Neural cell (in vitro differentiated cells): ENCODE data around the gene MED13. TPM values are rescaled to one million over a fixed set of nuclear protein-coding genes. Genes with fewer than 3 reads are reported as not detected.

Experiments used
- H2AFZ ChIP-seq: fragments of 200-600, 300-800 bp; sonication (generic), shearing (Covaris generic); 2 replicates; pipeline ENCODE4 v1.6.0; 2014; ENCODE audit warnings: low read depth, mild to moderate bottlenecking, antibody characterized with exemption, low read length, moderate library complexity
- H3F3A ChIP-seq: fragments of 200-600 bp; shearing (Covaris generic); 2 replicates; pipeline ENCODE4 v1.6.1; 2016; ENCODE audit warnings: mild to moderate bottlenecking, moderate library complexity, mixed read lengths, antibody characterized with exemption, low read length; ENCODE audit not compliant: insufficient read depth, poor library complexity, severe bottlenecking
- H3K27ac ChIP-seq: fragments of 200-600, 300-800 bp; sonication (generic), shearing (Covaris generic); 2 replicates; pipeline ENCODE4 v1.5.1; 2014; ENCODE audit warnings: mild to moderate bottlenecking, low read length, moderate library complexity
- H3K27me3 ChIP-seq: fragments of 300-800, 200-600 bp; sonication (generic), shearing (Covaris generic); 2 replicates; pipeline ENCODE4 v1.6.0; 2014; ENCODE audit warnings: mild to moderate bottlenecking, low read depth, low read length, moderate library complexity; ENCODE audit not compliant: insufficient read depth
- H3K36me3 ChIP-seq: fragments of 300-800, 200-600 bp; sonication (generic), shearing (Covaris generic); 2 replicates; pipeline ENCODE4 v1.5.1; 2014; ENCODE audit warnings: mild to moderate bottlenecking, antibody characterized with exemption, low read length, moderate library complexity; ENCODE audit not compliant: insufficient read depth
- H3K4me2 ChIP-seq: fragments of 300-800, 200-600 bp; sonication (generic), shearing (Covaris generic); 2 replicates; pipeline ENCODE4 v1.6.0; 2014; ENCODE audit warnings: mild to moderate bottlenecking, low read length
- H3K4me3 ChIP-seq: fragments of 300-800, 200-600 bp; sonication (generic), shearing (Covaris generic); 2 replicates; pipeline ENCODE4 v1.5.1; 2014; ENCODE audit warnings: mild to moderate bottlenecking, low read length, moderate library complexity
- H3K79me2 ChIP-seq: fragments of 200-600 bp; shearing (Covaris generic); replicated peaks from 2 replicates; pipeline ENCODE4 v1.6.0; 2014; ENCODE audit warnings: mild to moderate bottlenecking, low read length, moderate library complexity; ENCODE audit not compliant: insufficient read depth
- H3K9ac ChIP-seq: fragments of 300-800, 200-600 bp; sonication (generic), shearing (Covaris generic); 2 replicates; pipeline ENCODE4 v1.6.1; 2016; ENCODE audit warnings: mild to moderate bottlenecking, low read length, mixed read lengths
- H3K9me2 ChIP-seq: fragments of 200-600 bp; shearing (Covaris generic); 2 replicates; pipeline ENCODE4 v1.6.1; 2016; ENCODE audit warnings: mild to moderate bottlenecking, low read length, mixed read lengths; ENCODE audit not compliant: insufficient read depth
- H3K9me3 ChIP-seq: fragments of 200-600, 300-800 bp; sonication (generic), shearing (Covaris generic); 2 replicates; pipeline ENCODE4 v1.6.1; 2016; ENCODE audit warnings: mild to moderate bottlenecking, mixed run types, low read length, moderate library complexity, mixed read lengths
- H4K20me1 ChIP-seq: fragments of 200-600 bp; shearing (Covaris generic); 2 replicates; pipeline ENCODE4 v1.6.1; 2016; ENCODE audit warnings: mild to moderate bottlenecking, mixed run types; ENCODE audit not compliant: insufficient read depth
- EP300 ChIP-seq: fragments of 450-650 bp; conservative IDR thresholded peaks from 2 replicates; pipeline ENCODE4 v1.6.1; 2014; ENCODE audit warnings: antibody characterized with exemption, mild to moderate bottlenecking, moderate library complexity; ENCODE audit not compliant: poor library complexity, severe bottlenecking
- EZH2 ChIP-seq: fragments of 200-600, 300-800 bp; shearing (Covaris generic), sonication (generic); IDR thresholded peaks from 2 replicates; pipeline ENCODE4 v1.6.1; 2014; ENCODE audit warnings: antibody characterized with exemption, low read length, borderline replicate concordance, mild to moderate bottlenecking; ENCODE audit not compliant: insufficient read depth, poor library complexity, severe bottlenecking
- MXI1 ChIP-seq: fragments of 450-650 bp; conservative IDR thresholded peaks from 2 replicates; pipeline ENCODE4 v1.6.1; 2014; ENCODE audit warnings: antibody characterized with exemption, mild to moderate bottlenecking; ENCODE audit not compliant: poor library complexity, severe bottlenecking
- POLR2AphosphoS5 ChIP-seq: IDR thresholded peaks from 2 replicates; pipeline ENCODE4 v1.6.1; 2012
- RAD21 ChIP-seq: fragments of 450-650 bp; conservative IDR thresholded peaks from 2 replicates; pipeline ENCODE4 v1.6.1; 2014; ENCODE audit warnings: antibody characterized with exemption, mild to moderate bottlenecking, moderate library complexity
- SMC3 ChIP-seq: fragments of 450-650 bp; conservative IDR thresholded peaks from 2 replicates; pipeline ENCODE4 v1.6.1; 2014; ENCODE audit warnings: antibody characterized with exemption, mild to moderate bottlenecking, moderate library complexity; ENCODE audit not compliant: poor library complexity
- TAF1 ChIP-seq: IDR thresholded peaks from 2 replicates; pipeline ENCODE4 v1.6.1; 2012; ENCODE audit warnings: low read depth
- polyA plus RNA-seq: library from polyadenylated mRNA; depleted of rRNA; stranded (reverse); fragments of >200 nt; gene quantifications from 2 replicates; pipeline ENCODE4 v1.2.3, GENCODE V29; 2014
- TF ChIP-seq, protein P1 (sequence below): fragments of 450-650 bp; IDR thresholded peaks from 2 replicates; pipeline ENCODE4 v1.5.1; 2014; ENCODE audit warnings: antibody characterized with exemption, mild to moderate bottlenecking, moderate library complexity; ENCODE audit not compliant: poor library complexity, severe bottlenecking
- TF ChIP-seq, protein P2 (sequence below): IDR thresholded peaks from 2 replicates; pipeline ENCODE4 v1.6.1; 2012; ENCODE audit warnings: borderline replicate concordance

Gene MED13
- polyA plus RNA-seq, 1 donor from 2014 or later, result 22.6 TPM

DNA sequence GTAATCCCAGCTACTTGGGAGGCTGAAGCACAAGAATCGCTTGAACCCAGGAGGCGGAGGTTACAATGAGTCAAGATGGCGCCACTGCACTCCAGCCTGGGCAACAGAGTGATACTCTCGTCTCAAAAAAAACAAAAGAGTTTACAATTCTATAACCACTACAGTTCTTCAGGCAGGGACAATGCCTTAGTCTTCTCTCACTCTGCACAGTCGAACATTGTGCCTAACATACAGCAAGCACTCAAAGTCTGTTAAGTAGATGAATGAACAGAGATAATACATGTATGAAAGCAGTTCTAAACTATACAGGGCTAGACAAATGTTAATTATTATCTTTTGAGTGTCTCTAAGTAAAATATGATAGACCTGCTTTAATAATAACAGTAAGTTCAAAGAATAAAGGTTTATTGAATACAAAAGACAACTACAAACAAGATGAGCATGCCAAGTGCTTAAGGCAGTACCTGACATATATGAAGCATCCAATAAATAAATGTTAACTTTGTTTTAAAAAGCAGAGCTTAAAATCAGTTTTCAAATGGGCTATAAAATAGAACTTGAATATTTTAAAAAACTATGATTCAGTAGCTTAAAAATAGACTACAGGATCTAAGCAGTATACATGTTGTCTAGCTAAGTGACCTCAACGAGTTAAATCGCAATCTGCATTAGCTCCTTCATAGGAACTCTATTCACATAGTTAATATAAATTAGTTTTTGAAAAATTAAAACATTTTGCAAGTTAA is 156.6 kb downstream of the MED13 start:
- Histone ChIP-seq H3K79me2 (no peaks in the 10 kb centered on the region), H3K4me2 (no peak overlapping the region), H4K20me1 (no peaks in the 10 kb centered on the region), H3K9ac (no peak overlapping the region), H3K9me2 (no peaks in the 10 kb centered on the region), H2AFZ (no peak overlapping the region), H3K4me3 (no peak overlapping the region), H3K9me3 (no peaks in the 10 kb centered on the region), H3K36me3 (no peaks in the 10 kb centered on the region), H3K27ac (no peak overlapping the region), H3K27me3 (no peaks in the 10 kb centered on the region), H3F3A (no peaks in the 10 kb centered on the region)
- TF ChIP-seq MXI1 (no peak), SMC3 (no peak), POLR2AphosphoS5 (no peak), TAF1 (no peak), EP300 (no peak), RAD21 (no peak), EZH2 (no peak)
- TF ChIP-seq, protein P1, sequence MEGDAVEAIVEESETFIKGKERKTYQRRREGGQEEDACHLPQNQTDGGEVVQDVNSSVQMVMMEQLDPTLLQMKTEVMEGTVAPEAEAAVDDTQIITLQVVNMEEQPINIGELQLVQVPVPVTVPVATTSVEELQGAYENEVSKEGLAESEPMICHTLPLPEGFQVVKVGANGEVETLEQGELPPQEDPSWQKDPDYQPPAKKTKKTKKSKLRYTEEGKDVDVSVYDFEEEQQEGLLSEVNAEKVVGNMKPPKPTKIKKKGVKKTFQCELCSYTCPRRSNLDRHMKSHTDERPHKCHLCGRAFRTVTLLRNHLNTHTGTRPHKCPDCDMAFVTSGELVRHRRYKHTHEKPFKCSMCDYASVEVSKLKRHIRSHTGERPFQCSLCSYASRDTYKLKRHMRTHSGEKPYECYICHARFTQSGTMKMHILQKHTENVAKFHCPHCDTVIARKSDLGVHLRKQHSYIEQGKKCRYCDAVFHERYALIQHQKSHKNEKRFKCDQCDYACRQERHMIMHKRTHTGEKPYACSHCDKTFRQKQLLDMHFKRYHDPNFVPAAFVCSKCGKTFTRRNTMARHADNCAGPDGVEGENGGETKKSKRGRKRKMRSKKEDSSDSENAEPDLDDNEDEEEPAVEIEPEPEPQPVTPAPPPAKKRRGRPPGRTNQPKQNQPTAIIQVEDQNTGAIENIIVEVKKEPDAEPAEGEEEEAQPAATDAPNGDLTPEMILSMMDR, result no peak
- TF ChIP-seq, protein P2, sequence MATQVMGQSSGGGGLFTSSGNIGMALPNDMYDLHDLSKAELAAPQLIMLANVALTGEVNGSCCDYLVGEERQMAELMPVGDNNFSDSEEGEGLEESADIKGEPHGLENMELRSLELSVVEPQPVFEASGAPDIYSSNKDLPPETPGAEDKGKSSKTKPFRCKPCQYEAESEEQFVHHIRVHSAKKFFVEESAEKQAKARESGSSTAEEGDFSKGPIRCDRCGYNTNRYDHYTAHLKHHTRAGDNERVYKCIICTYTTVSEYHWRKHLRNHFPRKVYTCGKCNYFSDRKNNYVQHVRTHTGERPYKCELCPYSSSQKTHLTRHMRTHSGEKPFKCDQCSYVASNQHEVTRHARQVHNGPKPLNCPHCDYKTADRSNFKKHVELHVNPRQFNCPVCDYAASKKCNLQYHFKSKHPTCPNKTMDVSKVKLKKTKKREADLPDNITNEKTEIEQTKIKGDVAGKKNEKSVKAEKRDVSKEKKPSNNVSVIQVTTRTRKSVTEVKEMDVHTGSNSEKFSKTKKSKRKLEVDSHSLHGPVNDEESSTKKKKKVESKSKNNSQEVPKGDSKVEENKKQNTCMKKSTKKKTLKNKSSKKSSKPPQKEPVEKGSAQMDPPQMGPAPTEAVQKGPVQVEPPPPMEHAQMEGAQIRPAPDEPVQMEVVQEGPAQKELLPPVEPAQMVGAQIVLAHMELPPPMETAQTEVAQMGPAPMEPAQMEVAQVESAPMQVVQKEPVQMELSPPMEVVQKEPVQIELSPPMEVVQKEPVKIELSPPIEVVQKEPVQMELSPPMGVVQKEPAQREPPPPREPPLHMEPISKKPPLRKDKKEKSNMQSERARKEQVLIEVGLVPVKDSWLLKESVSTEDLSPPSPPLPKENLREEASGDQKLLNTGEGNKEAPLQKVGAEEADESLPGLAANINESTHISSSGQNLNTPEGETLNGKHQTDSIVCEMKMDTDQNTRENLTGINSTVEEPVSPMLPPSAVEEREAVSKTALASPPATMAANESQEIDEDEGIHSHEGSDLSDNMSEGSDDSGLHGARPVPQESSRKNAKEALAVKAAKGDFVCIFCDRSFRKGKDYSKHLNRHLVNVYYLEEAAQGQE, result no peak

DNA sequence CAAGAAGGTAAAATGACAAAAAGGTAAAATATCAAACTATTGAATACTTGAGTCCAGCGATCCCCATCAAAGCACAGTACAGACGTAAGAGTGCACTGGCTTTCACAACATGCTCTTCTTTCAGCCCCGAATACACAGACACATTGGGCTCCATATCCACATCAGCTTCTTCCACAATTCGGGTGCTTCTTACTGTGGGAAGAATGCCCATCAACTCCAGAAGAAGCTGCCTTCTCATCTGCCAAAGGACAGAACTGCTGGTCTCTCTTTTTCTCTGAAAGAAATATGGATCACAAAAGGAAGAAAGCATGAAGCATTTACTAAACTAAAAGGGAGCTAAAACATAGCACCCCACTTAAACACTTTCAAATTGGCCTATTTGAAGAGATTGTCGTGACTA is 157.7 kb downstream of the MED13 start:
- Histone ChIP-seq H3F3A (no peaks in the 10 kb centered on the region), H3K9me2 (no peaks in the 10 kb centered on the region), H3K9ac (no peak overlapping the region), H3K79me2 (no peaks in the 10 kb centered on the region), H3K27ac (no peak overlapping the region), H3K9me3 (no peaks in the 10 kb centered on the region), H3K27me3 (no peaks in the 10 kb centered on the region), H3K4me3 (no peak overlapping the region), H4K20me1 (no peaks in the 10 kb centered on the region), H3K4me2 (no peak overlapping the region), H2AFZ (no peak overlapping the region), H3K36me3 (no peaks in the 10 kb centered on the region)
- TF ChIP-seq SMC3, result no peak
